Femur (tissue), 1 donor: ENCODE data around the gene SST.

Experiments used
- DNase-seq: peaks from one replicate; pipeline ENCODE4 v3.0.0-alpha.2; 2017

SST gene

DNA sequence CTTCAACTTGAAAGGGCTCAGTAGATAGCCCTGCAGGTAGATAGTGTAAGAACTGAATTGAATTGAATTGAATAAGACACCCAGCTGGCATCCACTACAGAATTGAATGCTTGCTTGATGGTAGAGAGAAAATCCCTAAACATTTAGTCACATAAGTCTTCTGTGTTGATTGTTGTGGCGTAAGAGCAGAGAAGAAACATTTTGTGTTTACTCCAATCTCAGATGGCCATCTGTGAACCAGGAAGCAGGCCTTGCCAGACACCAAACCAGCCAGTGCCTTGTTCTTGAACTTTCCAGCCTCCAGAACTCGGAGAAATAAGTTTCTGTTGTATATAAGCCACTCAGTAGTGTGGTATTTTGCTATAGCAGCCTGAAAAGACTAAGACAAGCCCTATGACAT is 43.6 kb downstream of the SST start:
- no peak for DNase-seq

GRCh38 chr3:187624588-187624987 is 45.6 kb downstream of the SST start:
- no peak for DNase-seq

DNA sequence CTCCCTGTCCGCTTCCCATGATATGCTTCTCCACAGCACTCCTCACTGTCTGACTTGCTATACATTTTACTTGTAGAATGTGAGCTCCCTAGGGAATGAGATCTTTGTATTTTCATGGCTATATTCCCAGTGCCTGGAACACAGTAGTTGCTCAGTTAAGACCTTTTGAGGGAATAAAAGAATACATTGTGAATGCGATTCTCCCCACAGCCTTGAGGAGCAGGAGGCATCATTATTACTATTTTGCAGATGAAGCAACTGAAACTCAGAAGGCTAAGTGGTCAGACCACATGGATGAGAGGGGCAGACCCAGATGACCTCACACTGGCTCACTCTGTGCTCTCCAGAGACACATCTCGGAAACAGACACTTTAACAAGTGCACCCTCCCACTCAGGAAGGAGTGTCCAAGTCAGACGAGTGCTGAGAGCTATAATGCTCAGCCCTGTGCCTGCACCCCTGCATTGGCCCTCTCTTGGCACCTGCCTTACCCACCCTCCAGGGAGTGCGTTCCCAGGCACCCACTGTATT is 46.8 kb downstream of the SST start:
- DNase-seq = no peak

DNA sequence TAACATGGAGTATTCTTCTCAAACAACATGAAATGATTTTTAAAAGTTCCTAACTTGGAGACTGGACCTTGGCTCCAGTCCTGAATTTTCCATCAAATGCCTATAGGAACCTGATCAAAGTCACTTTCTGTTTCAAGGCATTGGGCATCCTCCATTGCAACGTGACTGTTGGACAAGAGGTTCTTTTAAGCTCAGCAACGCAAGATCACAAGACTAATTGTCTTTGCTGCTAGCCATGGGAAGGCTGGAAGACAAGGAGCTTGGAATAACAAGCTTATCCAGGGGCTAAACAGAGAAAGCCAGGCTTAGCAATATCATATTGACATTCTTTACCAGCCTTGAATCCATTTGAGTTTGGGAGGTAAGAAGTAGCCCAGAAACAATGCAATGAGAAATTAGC is 48.3 kb downstream of the SST start:
- no peak for DNase-seq

DNA sequence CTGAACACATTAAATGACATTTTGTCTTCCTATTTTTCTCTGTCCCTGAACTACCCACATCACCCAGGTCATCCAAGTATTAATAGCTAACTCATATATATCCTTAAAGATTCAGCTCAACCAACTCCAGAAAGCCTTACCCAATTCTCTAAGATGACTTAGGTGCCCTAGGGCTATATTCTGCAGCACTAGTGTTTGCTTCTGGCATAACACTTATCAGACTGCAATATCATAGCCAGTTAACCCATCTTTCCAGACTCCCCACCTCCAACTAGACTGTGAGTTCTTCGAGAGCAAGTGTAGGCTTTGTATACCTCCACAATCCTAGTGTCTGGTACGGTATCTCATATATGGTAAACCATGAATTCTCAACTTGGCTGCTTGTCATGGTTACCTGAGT is 50.7 kb downstream of the SST start:
- no peak for DNase-seq
